Ramos (cell line): ENCODE measurements around the gene GCNA.
"Not testable (repeated sequence)": the region's sequence is repeated elsewhere in the genome, so short reads cannot be mapped to it uniquely, and the experiment has no call there.

Experiments
- in situ Hi-C: fragments of 300-500 bp; cut with MboI; formaldehyde crosslinking; loops from one replicate; pipeline ENCODE4 v1.14.3; 2022; ENCODE audit warnings: low sequenced_read_pairs; ENCODE audit not compliant: unreplicated experiment

GCNA gene

DNA sequence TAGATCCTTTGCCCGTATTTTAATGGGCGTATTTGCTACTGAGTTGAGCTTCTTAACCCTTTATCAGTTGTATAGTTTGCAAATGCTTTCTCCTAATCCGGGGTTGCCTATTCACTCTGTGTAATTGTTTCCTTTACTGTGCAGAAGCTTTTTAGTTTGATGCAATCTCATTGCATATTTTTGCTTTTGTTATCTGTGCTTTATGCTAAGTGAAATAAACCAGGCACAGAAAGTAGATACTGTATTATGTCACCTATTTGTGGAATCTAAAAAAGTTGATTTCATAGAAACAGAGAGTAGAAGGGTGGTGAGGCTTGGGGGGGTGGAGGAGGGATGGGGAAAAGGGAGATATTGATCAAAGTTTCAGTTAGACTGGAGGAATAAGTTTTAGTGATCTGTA lies 27.7 kb upstream of the GCNA start:
- in situ Hi-C loops, result loop anchor here (25.0 kb wide), 1 partner anchor 163 kb away; no protein-coding TSS in a partner anchor

DNA sequence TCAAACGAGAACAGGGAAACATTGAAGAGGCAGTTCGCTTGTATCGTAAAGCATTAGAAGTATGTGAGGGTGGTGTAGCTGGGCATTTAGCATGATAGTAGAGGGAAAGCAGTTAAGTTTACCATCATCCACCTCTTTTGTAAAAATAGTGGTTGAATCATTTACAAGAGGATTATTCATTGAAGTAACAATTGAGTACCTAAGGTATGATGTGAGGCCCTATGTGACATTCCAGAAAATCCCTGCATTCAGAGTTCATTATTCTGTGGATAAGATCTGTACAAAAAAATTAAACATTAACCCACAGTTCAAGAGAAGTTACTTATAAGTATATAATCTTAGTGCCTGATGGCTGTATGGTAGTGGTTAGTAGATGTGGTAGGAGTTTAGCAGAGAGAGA lies 22.2 kb upstream of the GCNA start:
- in situ Hi-C loops, result loop anchor here (25.0 kb wide), 1 partner anchor 169 kb away; no protein-coding TSS in a partner anchor

DNA sequence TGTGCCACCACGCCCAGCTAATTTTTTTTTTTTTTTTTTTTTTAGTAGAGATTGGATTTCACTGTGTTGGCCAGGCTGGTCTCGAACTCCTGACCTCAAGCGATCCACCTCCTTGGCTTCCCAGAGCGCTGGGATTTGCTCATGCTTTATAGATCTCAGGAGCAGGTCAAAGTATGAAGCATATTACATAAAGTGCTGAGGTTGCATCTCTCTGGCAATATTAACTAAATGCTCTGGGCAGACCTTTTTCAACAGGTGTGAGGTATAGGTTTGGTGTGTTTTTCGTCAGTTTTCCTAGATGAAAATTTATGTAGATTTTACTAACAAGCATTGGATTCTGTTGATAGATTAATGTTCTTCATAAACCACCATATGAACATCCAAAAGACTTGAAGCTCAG lies 19.3 kb upstream of the GCNA start:
- in situ Hi-C loops, result loop anchor here (25.0 kb wide), 1 partner anchor 172 kb away; no protein-coding TSS in a partner anchor

DNA sequence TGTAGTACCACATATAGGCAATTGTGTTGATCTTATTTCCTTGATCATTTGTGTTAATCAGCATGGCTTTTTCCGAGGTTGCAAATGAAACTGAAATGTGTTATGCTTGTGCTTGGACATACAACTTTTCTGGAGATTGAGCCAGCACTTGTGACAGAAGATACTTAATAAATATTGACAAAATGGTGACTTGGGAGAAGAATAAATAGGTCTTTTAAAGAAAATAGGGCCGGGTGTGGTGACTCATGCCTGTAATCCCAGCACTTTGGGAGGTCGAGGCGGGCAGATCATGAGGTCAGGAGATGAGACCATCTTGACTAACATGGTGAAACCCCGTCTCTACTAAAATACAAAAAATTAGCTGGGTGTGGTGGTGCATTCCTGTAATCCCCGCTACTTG lies 18.5 kb upstream of the GCNA start:
- in situ Hi-C loops, result loop anchor here (25.0 kb wide), 1 partner anchor 172 kb away; no protein-coding TSS in a partner anchor

DNA sequence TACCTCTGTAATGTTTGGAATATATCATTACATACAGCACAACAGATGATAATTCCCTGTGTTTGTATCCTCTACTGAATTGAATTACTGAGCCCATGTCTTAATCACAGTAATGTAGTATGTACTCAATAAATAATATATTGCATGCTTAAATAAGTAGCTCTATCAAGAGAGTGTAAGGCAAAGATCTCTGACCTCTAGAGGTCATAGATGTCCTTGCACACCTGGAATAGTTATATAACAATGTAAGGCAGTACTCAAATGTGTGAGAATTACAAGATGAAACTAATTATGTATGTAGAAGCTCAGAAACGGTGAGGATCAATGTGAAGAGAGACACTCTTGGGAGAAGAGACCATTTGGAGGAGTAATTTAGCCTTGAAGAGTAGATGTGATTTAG lies 14.3 kb upstream of the GCNA start:
- in situ Hi-C loops, result loop anchor here (25.0 kb wide), 1 partner anchor 177 kb away; no protein-coding TSS in a partner anchor

DNA sequence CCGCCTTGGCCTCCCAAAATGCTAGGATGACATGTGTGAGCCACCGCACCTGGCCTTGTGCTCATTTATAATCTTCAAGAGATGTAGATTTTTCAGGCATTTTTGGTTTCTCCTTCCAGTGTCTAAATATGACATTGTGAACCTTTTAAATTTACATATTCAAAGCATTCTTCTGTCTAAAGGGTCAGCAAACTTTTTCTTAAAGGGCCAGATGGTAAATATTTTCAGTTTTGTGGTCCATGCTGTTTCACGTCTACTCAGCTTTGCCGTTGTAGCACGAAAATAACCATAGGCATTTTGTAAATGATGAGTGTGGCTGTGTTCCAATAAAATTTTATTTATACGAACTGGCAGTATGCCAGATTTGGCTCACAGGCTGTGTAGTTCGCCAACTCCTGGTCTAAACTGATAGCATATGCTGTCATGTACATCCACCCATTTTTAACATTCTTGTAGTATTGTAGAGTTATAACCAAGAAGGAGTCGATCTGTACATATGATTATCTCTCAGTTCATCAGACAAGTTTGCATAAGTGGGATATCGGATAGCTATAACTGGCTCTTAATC lies 12.7 kb upstream of the GCNA start:
- in situ Hi-C loops, result loop anchor here (25.0 kb wide), 1 partner anchor 178 kb away; no protein-coding TSS in a partner anchor

DNA sequence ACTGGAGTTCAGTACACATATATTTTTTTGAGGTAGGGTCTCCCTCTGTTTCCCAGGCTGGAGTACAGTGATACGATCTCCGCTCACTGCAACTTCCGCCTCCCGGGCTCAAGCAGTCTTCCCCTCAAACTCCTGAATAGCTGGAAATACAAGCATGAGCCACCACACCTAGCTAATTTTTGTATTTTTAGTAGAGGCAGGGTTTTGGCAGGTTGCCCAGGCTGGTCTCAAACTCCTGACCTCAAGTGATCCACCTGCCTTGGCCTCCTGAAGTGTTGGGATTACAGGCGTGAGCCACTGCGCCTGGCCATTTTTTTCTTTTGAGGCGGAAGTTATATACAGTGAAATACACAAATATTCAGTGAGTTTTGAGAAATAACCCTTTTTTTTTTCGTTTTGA lies 6.8 kb upstream of the GCNA start:
- in situ Hi-C loops, result loop anchor here (25.0 kb wide), 1 partner anchor 184 kb away; no protein-coding TSS in a partner anchor

DNA sequence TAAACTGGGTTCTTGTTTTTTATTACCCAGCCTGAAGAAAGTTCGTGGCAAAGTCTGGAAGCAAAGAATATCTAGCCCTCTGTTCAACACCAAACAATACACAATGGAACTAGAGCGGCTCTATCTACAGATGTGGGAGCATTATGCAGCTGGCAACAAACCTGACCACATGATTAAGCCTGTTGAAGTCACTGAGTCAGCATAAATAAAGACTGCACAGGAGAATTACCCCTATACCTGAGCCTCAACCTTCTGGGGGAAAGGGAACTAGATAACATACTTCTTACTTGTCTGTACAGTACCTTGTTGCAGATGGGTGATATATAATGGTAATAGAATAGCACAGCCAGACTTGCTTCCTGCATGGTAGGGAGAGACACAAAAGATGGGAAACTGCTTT lies 4.6 kb upstream of the GCNA start:
- in situ Hi-C loops, result loop anchor here (25.0 kb wide), 1 partner anchor 186 kb away; no protein-coding TSS in a partner anchor

DNA sequence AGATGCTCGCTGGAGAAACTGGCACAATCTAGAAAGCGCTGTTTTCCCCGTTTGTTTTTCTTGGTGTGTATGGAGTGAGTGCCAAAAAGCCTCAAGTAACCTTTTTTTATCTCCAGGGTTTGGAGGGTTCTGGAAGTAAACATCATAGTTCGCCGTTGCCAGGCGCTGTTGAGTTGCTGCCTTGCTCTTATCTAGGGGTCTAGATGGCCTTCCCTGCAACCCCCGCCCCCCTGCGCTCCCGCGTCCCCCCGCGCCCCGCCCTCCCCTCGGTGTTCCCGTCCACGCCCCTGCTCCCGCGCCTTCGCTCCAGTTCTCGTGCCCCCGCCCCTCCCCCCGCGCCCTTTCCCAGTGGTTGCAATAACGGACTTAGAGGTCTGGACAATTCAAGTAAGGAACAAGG lies 555 bp upstream of the GCNA start:
- in situ Hi-C loops, result no loop called here

DNA sequence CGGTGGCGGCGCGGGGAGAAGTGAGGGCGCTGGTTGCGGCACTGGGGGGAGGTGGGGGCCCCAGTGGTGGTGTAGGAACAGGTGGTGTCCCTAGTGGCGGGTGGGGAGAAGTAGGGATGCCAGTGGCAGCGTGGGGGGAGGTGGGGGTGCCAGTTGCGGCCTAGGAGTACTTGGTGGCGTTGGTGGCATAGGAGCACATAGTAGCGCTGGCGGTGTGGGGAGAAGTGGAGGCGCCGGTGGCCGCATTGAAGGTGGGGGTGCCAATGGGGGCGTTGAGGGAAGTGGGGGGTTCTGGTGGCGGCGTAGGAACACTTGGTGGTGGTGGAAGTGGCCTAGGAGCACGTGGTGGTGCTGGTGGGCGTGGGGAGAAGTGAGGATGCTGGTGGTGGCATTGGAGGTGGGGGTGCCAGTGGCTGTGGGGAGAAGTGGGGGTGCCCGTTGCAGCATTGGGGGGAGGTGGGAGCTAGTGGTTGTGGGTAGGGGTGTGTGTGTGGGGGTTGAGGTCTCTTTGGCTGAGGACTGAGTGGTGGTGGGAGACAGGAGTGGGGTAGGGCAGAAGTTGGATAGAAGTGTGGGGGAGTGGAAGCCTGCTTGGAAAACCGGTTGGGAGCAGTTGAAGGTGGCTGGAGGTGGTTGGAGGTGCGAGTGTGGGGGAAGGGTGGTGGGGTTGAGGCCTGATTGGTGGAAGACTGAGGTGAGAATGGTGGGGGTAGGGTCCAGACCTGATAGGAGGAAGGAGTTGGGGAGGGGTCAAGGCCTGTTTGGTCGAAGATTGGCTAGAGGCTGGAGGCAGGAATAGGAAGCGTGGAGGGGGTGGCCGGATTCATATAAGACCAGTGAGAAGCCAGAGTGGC lies 1.1 kb downstream of the GCNA start:
- in situ Hi-C loops, result no loop called here

DNA sequence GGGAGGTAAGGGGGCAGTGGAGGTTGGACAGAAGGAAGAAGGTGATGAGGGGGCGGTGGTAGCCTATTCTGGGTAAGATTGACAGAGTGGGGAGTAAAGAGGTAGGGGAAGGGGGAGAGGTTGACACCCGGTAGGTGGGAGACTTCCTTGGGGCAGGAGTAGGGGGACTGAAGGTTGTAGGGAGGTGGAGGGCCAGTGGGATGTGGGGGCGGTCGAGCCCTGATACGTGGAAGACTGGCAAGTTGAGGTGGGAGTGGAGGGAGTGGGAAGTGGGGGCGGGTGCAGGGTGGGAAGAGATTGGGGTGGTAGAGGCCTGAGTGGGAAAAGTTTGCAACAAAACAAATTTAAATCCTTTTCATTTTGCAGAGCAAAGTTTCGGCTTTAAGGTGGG lies 1.7 kb downstream of the GCNA start:
- in situ Hi-C loops, result no loop called here

DNA sequence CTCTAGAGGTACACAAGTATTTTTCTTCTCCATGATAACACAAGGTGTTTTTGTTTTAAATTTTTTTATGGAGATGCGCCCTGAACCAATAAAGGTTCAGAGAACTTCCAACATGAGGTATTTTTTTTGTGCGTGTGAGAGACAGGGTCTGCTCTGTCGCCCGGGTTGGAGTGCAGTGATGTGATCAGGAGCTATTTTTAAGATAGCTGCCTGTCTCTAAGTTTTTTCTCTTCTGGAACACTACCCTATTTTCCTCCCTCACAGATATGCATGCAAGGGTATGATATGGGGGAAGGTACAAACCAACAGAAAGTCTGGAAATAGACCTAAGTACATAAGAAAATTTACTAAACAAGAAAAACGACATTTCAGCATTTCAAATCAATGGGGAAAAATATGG lies 3.0 kb downstream of the GCNA start:
- in situ Hi-C loops, result no loop called here

DNA sequence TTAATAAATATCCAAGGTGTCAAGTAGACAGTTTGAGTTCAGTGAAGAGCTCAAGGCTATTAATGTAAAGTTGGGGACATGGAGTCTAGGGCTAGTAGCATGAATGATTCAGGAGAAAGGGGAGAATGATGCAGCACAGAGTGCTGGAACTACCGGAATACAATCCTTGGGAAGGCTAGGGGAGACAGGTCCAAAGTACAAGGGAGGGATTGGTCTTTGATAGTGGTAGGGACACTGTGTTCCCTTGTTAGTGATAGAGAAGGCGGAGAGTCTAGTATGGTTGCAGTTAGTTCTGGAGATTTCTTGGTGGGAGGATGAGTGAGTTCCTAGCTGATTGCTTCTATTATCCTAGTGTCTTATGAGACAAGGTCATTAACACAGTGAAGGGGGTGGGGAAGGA lies 8.7 kb downstream of the GCNA start:
- in situ Hi-C loops, result no loop called here

DNA sequence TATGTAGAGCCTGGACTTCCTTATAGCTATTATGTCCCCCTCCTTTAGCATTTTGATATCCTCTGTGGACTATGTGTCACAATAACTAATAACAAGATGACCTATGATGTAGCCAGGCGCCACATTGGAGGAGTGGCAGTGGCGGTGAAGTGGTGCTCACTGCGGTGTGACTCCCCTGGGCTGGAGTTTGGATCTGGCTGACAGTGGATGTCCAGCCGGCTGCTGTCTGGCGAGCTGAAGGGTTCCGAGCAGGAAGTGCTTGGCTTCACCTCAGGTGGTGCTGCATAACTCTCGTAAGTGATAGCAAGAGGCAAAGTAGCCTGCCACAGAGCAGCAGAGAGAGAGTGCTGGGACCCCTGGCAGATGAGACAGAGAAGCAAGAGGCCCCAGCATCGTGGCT lies 15.0 kb downstream of the GCNA start:
- in situ Hi-C loops, result not testable (repeated sequence)

DNA sequence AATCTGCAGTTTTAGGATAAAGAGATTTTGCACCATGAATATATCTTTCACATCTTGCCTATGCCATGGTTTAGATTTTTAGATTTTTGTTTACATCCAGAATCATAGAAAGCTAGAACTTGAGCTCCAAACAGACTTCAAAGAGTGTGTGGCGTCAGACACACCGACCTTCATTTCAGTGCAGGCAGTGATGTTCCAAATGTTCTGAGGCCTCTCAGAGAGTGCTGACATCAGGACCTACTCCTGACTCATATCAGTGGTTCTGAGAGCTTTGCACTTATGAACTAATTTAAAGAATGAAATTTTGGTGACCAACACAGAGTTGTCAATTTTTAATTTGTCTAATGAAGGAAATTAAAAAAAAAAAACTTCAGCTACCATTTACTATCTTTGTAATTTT lies 21.7 kb downstream of the GCNA start:
- in situ Hi-C loops, result no loop called here

DNA sequence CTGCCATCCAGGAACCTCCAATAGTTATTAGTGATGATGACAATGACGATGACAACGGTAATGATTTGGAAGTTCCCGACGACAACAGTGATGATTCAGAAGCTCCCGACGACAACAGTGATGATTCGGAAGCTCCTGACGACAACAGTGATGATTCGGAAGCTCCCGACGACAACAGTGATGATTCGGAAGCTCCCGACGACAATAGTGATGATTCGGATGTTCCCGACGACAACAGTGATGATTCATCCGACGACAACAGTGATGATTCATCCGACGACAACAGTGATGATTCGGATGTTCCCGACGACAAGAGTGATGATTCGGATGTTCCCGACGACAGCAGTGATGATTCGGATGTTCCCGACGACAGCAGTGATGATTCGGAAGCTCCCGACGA lies 25.4 kb downstream of the GCNA start:
- in situ Hi-C loops, result no loop called here

DNA sequence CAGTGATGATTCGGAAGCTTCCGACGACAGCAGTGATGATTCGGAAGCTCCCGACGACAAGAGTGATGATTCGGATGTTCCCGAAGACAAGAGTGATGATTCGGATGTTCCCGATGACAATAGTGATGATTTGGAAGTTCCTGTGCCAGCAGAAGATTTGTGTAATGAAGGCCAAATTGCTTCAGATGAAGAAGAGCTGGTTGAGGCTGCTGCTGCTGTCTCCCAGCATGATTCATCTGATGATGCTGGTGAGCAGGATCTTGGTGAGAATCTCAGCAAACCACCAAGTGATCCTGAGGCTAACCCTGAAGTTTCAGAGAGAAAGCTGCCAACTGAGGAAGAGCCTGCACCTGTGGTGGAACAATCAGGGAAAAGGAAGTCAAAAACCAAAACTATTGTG lies 25.9 kb downstream of the GCNA start:
- in situ Hi-C loops, result no loop called here

DNA sequence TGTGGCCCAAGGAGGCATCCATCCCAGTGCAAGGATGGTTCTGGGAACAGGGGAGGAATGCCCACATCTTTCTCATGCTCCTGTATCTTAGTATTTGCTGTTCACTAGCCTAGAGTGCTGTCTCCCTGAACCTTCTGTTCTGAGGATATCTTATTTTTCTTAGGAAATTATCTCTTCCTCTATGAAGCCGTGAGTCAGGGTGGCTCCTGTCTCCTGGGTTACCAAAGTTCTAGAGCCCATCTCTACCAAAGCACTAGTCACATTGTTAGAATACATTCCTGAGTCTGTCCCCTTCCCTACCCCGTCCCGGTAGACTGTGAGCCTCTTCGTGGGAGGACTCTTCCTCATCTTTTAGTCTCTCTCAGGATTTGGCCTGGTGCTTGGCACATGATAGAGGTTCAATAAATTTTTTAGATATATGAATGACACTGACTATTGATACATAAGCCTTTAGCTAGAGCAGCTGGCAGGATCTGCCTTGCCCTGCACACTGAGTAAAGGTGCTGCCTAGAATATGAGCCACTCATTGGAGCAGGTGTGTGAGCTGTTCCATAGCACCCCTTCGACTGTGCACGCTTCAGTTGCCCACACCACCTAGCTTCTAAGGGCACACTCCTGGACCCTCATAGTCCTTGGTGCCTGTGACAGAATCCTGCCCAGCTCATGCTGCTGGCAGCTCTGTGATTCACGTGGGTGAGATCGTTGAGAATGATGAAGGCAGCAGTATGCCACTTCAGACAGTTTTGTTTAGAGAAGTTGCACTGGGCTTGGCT lies 26.7 kb downstream of the GCNA start:
- in situ Hi-C loops, result no loop called here

DNA sequence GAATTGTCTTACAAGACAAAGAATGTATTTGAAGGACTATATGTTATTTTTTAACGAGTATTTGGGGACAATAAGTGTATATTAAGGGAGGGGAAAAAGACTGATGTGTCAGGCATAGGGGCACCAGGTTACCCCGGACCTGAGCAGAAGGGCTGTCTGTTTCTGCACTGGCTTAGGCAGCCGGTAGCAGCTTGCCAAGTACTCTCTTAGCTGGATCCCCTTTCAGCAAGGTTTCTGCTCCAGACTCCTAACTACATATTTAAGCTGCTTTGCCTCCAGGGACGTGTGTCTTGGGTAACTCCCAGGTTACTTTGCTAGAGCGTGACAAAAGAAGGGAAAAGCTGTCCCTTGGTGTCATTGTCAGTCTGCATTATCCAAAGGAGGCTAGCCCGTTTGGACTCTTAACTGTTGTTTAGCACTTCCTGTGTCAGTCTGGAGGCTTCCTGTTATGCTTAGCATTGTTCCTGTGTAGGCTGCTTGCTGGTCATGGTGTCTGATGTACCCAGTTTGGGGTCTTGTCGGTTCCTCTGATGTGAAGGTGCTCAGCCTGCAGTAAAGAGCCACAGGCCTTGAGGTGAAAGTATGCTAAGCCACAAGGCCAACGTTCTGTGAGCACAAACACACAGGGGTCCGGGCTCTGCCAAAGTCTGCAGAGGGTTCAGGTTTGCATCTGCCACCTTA lies 28.4 kb downstream of the GCNA start:
- in situ Hi-C loops, result no loop called here

DNA sequence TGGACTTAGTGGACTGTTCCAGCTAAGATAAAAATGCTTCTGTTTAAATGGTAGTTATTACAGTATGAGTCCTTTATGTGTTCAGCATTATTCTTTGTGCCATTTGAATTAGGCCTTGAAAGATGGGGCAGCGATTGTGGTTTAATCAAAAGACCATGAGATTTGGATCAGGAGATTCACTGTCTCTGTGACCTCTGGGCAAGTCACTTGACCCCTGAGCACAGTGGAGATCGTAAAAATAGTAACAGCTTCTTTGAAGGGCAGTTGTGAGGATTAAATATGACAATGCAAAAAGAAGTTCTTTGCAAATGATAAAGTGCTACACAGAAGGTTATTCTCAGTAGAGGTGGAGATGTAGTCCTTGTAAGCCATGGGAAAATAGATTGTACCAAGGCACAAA lies 29.3 kb downstream of the GCNA start:
- in situ Hi-C loops, result no loop called here
